NOMO-1 treated with dmso at 0.1 percent for 144 hours (cell line): ENCODE data around the gene ZNF487.

Source experiments
- DNase-seq: peaks from one replicate; lab custom pipeline; 2025; ENCODE audit not compliant: unreplicated experiment; lab: John Stamatoyannopoulos, UW

ZNF487 gene

GRCh38 chr10:43482319-43483078 lies 45.6 kb downstream of the ZNF487 start:
- DNase-seq, result no peak

- no peak for DNase-seq
Measured at GRCh38 chr10:43491855-43492254, 54.9 kb downstream of the ZNF487 start.

GRCh38 chr10:43502931-43503330 lies 66.0 kb downstream of the ZNF487 start:
- DNase-seq, result no peak

GRCh38 chr10:43524434-43525247 lies 87.7 kb downstream of the ZNF487 start:
- DNase-seq, result no peak
